Mesothelial cell of epicardium (in vitro differentiated cells): ENCODE measurements around the gene ARMC9. TPM values are rescaled to one million over a fixed set of nuclear protein-coding genes. Genes with fewer than 3 reads are reported as not detected.

Experiments
- DNase-seq, 2 experiments: peaks; one replicate each; pipeline ENCODE4 v3.0.0; 2021; ENCODE audit warnings: low spot score in 2 of 2; ENCODE audit not compliant: unreplicated experiment in 2 of 2
- H3K27ac Mint-ChIP-seq: 2 replicates; pipeline ENCODE4 v1.8.0; 2021; ENCODE audit warnings: mixed read lengths
- H3K27me3 Mint-ChIP-seq: 2 replicates; pipeline ENCODE4 v1.8.0; 2021; ENCODE audit warnings: low read depth, mixed read lengths
- H3K36me3 Mint-ChIP-seq: 2 replicates; pipeline ENCODE4 v1.8.0; 2021; ENCODE audit warnings: mixed read lengths
- H3K4me1 Mint-ChIP-seq: 2 replicates; pipeline ENCODE4 v1.8.0; 2021; ENCODE audit warnings: mixed read lengths
- H3K4me3 Mint-ChIP-seq: 2 replicates; pipeline ENCODE4 v1.8.0; 2021; ENCODE audit warnings: mild to moderate bottlenecking, moderate library complexity, mixed read lengths
- H3K9me3 Mint-ChIP-seq: 2 replicates; pipeline ENCODE4 v1.8.0; 2021; ENCODE audit warnings: mixed read lengths
- CTCF ChIP-seq: fragments of 200-600 bp; sonication (generic); IDR thresholded peaks from one replicate; pipeline ENCODE4 v1.5.0; 2021; ENCODE audit warnings: antibody characterized with exemption; ENCODE audit not compliant: unreplicated experiment
- total RNA-seq: library from RNA; stranded (reverse); gene quantifications from 3 replicates; pipeline ENCODE4 v1.2.1, GENCODE V29; 2021

Gene ARMC9
- total RNA-seq, 1 donor from 2014 or later: 52.3 TPM

DNA sequence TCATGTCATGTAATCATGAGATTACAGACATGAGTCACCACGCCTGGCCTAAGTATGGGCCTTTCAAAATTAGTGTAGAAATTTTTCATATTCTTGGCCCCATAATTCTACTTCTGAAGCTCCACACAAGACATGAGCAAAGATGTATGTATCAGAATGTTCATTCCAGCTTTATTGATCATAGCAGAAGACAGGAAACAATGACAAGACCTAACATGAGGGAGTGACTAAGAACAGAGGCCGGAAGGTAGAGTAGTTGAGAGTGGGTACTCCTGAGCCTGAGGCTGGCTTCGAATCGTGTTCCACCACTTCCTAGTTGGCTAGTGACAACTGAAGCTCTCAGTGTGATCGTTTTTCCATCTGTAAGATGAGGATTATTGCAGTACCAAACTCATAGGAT lies 89.3 kb downstream of the ARMC9 start:
- DNase-seq: no peak
- peaks cover 32% of the 10 kb centered on the region for H3K36me3 Mint-ChIP-seq
- no peaks in the 10 kb centered on the region for H3K9me3 Mint-ChIP-seq

GRCh38 chr2:231288590-231288989 lies 90.2 kb downstream of the ARMC9 start:
- H3K4me1 Mint-ChIP-seq: peaks cover 4% of the 10 kb centered on the region
- no peaks in the 10 kb centered on the region for H3K27me3 Mint-ChIP-seq
- H3K9me3 Mint-ChIP-seq: no peaks in the 10 kb centered on the region
- peaks cover 28% of the 10 kb centered on the region for H3K36me3 Mint-ChIP-seq
- no peak overlapping the region for H3K4me3 Mint-ChIP-seq
- no peak for TF ChIP-seq CTCF
- H3K27ac Mint-ChIP-seq: no peak overlapping the region
- DNase-seq: no peak

More for the DNA sequence above, 89.3 kb downstream of the ARMC9 start:
- H3K4me3 Mint-ChIP-seq: no peak overlapping the region
- H3K27me3 Mint-ChIP-seq: no peaks in the 10 kb centered on the region
- peaks cover 4% of the 10 kb centered on the region for H3K4me1 Mint-ChIP-seq
- no peak for TF ChIP-seq CTCF
- H3K27ac Mint-ChIP-seq: no peak overlapping the region

GRCh38 chr2:231290321-231291015 lies 92.0 kb downstream of the ARMC9 start:
- DNase-seq: no peak
- Mint-ChIP-seq H3K27me3 (no peaks in the 10 kb centered on the region), H3K4me1 (peaks cover 4% of the 10 kb centered on the region), H3K9me3 (no peaks in the 10 kb centered on the region), H3K4me3 (no peak overlapping the region), H3K36me3 (peaks cover 28% of the 10 kb centered on the region), H3K27ac (no peak overlapping the region)
- no peak for TF ChIP-seq CTCF

DNA sequence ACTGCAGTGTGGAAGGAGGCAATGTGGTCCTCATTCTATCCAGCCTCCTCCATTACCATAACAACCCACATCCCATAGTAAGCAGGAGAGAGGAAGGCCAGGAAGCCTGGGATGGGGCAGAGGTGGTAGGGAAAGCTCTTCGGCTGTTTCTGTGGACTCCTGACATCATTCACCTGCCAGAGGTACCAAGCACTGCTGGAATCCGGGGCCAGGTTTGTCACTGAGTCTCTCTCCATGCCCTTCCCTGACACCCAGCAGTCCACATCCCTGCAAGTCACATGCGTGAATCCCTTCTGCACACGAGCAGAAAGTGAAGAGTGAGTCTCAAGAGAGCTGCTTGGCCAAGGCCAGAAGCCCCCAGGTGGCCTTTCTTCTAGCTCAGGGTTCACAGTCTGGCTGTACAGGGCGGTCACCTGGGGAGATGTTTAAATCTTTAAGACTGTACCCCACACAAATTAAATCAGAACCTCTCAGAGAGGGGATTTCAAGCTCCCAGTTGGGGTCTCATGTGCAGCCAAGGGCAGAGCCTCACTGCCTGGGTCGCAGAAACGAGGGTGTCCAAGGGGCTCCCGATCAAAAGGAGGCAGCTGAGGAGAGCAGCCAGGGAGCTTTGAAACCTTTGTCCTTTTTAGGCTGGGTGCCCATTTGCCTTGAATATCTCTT lies 94.2 kb downstream of the ARMC9 start:
- H3K4me1 Mint-ChIP-seq: peaks cover 4% of the 10 kb centered on the region
- DNase-seq: no peak
- H3K9me3 Mint-ChIP-seq: no peaks in the 10 kb centered on the region
- H3K4me3 Mint-ChIP-seq: no peak overlapping the region
- no peak for TF ChIP-seq CTCF
- H3K27ac Mint-ChIP-seq: no peak overlapping the region
- no peaks in the 10 kb centered on the region for H3K27me3 Mint-ChIP-seq
- peaks cover 23% of the 10 kb centered on the region for H3K36me3 Mint-ChIP-seq

GRCh38 chr2:231293163-231293562 lies 94.7 kb downstream of the ARMC9 start:
- H3K9me3 Mint-ChIP-seq: no peaks in the 10 kb centered on the region
- no peak for DNase-seq
- H3K27ac Mint-ChIP-seq: no peak overlapping the region
- H3K27me3 Mint-ChIP-seq: no peaks in the 10 kb centered on the region
- no peak overlapping the region for H3K4me3 Mint-ChIP-seq
- H3K36me3 Mint-ChIP-seq: peaks cover 20% of the 10 kb centered on the region
- peaks cover 4% of the 10 kb centered on the region for H3K4me1 Mint-ChIP-seq
- no peak for TF ChIP-seq CTCF
